GM20431 (cell line): ENCODE data around the gene RNF223.

Experiments used
- in situ Hi-C: fragments of 300-500 bp; cut with MseI, MboI; formaldehyde crosslinking; loops from one replicate; pipeline ENCODE4 v1.15.0; 2020; ENCODE audit warnings: low sequenced_read_pairs; ENCODE audit not compliant: unreplicated experiment

Gene RNF223

DNA sequence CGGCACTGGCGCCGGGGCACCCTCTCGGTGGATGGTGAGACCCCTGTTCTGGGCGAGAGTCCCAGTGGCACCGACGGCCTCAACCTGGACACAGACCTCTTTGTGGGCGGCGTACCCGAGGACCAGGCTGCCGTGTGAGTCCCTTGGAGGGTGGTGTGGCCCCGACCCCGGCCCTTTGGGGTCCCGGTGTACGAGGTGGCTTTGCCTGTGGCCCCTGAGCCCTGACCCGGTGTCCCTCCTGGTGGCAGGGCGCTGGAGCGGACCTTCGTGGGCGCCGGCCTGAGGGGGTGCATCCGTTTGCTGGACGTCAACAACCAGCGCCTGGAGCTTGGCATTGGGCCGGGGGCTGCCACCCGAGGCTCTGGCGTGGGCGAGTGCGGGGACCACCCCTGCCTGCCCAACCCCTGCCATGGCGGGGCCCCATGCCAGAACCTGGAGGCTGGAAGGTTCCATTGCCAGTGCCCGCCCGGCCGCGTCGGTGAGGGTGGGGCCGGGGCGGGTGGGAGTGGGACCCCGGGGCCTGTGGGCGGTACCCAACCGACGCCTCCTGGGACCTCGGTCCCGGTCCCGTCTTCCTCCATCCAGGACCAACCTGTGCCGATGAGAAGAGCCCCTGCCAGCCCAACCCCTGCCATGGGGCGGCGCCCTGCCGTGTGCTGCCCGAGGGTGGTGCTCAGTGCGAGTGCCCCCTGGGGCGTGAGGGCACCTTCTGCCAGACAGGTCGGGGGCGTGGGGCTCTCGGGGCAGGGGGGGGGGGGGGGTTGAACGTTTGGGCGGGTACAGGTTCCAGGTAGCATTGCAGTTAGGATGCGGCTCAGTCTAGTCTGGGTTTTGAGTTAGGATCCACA is 24.6 kb downstream of the RNF223 start:
- in situ Hi-C loops, result no loop called here

DNA sequence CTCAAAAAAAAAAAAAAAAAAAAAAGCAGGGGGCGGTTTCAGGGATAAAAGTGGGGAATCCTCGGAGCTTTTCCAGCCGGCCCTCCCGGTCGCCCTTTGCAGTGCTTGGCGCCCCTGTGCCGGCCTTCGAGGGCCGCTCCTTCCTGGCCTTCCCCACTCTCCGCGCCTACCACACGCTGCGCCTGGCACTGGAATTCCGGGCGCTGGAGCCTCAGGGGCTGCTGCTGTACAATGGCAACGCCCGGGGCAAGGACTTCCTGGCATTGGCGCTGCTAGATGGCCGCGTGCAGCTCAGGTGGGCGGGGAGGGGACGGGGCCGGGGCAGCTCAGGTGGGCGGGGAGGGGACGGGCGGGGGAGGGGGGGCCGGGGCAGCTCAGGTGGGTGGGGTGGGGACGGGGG is 25.3 kb downstream of the RNF223 start:
- in situ Hi-C loops, result no loop called here

DNA sequence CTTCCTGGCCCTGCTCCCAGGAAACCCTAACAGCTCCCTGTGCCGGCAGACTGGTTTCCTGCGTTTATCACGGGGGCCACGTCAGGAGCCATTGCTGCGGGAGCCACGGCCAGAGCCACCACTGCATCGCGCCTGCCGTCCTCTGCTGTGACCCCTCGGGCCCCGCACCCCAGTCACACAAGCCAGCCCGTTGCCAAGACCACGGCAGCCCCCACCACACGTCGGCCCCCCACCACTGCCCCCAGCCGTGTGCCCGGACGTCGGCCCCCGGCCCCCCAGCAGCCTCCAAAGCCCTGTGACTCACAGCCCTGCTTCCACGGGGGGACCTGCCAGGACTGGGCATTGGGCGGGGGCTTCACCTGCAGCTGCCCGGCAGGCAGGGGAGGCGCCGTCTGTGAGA is 26.1 kb downstream of the RNF223 start:
- in situ Hi-C loops, result no loop called here

DNA sequence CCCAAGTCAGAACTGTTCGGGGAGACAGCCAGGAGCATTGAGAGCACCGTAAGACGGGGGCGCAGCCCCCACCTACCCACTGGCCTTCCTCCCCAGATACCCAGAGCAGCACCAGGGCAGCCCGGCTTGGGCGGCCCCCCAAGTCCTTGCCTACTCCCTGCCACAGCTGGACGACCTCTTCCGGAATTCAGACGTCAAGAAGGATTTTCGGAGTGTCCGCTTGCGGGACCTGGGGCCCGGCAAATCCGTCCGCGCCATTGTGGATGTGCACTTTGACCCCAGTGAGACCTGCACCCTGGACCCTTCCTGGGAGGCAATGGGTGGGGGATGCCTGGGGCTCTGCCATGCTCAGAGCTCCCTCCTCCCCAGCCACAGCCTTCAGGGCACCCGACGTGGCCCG is 26.7 kb downstream of the RNF223 start:
- in situ Hi-C loops, result no loop called here

GRCh38 chr1:1046767-1047166 is 27.3 kb downstream of the RNF223 start:
- in situ Hi-C loops, result no loop called here

DNA sequence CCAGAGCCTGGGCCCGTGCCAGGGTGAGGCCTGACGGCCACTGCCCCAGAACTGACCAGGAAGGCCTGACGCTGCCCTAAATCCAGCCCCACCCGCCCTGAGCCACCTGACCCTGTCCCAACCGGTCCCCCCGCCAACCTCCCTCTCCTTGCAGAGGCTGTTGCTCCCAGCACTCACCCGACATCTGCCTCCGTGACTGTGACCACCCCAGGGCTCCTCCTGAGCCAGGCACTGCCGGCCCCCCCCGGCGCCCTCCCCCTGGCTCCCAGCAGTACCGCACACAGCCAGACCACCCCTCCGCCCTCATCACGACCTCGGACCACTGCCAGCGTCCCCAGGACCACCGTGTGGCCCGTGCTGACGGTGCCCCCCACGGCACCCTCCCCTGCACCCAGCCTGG is 27.9 kb downstream of the RNF223 start:
- in situ Hi-C loops, result no loop called here

GRCh38 chr1:1045129-1045528 is 29.0 kb downstream of the RNF223 start:
- in situ Hi-C loops, result no loop called here

DNA sequence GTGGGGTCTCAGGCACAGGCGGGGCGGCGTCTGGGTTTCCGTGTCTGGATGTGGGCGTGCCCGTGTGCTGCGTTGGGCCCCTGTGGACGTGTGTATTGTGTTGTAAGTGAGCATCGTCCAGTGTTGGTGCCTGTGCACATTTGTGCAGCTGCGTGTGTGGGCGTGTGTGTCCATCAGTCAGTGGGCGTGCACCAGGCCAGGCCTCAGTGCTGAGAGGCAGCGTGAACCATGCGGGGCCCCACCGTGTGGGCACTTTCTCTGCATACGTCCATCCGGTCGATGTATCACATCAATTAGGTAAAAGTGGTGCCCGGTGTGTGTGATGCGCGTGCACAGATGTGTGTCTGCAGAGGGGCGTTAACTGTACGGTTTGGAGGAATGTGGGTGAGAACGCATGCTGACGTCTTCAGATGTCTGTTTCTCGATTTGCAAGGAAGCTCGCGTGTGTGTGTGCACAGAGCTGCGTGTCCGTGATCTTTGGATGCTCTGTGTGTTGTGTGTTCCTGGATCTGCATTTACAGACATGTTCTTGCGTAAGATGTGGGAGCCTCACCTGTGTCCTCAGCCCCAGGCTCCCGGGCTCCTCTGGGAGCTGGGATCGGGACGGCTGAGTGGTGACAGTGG is 29.5 kb downstream of the RNF223 start:
- in situ Hi-C loops, result no loop called here

DNA sequence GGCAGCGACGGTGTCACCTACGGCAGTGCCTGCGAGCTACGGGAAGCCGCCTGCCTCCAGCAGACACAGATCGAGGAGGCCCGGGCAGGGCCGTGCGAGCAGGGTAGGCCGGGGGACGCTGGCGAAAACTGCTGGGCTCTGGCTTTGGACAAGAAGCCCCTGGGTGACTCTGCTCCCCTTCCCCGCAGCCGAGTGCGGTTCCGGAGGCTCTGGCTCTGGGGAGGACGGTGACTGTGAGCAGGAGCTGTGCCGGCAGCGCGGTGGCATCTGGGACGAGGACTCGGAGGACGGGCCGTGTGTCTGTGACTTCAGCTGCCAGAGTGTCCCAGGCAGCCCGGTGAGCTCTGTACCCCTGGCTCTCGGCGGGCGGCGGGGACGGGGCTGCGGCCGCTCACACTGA is 30.2 kb downstream of the RNF223 start:
- in situ Hi-C loops, result no loop called here

GRCh38 chr1:1043411-1043810 is 30.7 kb downstream of the RNF223 start:
- in situ Hi-C loops, result no loop called here

DNA sequence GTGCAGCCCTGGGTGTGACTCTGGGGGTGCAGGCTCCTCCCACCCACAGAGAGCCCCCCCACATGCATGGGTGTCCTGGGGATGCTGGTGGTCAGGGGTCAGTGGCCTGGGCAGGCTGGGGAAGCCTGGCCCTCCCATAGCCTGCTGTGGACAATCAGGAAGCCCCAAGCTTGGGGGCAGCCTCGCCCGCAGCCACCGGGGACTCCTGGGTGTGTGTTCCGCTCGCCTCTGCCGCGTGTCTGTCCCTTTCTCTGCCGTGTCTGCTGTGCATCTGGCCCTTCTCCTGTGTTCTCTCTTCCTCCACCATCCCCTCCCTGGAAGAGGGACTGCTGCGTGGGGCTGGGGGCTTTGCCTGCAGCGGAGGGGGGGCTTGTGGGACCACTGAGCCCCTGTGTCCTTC is 31.3 kb downstream of the RNF223 start:
- in situ Hi-C loops, result no loop called here

DNA sequence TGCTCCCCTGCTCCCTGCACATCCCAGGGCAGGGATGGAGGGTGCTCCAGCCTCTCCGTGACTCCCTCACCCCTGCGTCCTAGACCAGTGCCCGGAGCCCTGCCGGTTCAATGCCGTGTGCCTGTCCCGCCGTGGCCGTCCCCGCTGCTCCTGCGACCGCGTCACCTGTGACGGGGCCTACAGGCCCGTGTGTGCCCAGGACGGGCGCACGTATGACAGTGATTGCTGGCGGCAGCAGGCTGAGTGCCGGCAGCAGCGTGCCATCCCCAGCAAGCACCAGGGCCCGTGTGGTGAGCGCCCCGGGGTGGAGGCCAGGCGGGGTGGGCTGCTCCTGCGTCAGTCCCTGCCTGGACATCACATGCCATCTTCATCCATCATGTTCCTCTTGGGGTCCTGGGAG is 32.2 kb downstream of the RNF223 start:
- in situ Hi-C loops, result no loop called here

GRCh38 chr1:1041092-1041523 is 33.0 kb downstream of the RNF223 start:
- in situ Hi-C loops, result no loop called here

- in situ Hi-C loops, result no loop called here
Observed at GRCh38 chr1:1040004-1040991, 33.8 kb downstream of the RNF223 start.

- in situ Hi-C loops, result no loop called here
Observed at GRCh38 chr1:1039145-1039910, 34.8 kb downstream of the RNF223 start.

GRCh38 chr1:1038694-1039093 is 35.4 kb downstream of the RNF223 start:
- in situ Hi-C loops, result no loop called here

DNA sequence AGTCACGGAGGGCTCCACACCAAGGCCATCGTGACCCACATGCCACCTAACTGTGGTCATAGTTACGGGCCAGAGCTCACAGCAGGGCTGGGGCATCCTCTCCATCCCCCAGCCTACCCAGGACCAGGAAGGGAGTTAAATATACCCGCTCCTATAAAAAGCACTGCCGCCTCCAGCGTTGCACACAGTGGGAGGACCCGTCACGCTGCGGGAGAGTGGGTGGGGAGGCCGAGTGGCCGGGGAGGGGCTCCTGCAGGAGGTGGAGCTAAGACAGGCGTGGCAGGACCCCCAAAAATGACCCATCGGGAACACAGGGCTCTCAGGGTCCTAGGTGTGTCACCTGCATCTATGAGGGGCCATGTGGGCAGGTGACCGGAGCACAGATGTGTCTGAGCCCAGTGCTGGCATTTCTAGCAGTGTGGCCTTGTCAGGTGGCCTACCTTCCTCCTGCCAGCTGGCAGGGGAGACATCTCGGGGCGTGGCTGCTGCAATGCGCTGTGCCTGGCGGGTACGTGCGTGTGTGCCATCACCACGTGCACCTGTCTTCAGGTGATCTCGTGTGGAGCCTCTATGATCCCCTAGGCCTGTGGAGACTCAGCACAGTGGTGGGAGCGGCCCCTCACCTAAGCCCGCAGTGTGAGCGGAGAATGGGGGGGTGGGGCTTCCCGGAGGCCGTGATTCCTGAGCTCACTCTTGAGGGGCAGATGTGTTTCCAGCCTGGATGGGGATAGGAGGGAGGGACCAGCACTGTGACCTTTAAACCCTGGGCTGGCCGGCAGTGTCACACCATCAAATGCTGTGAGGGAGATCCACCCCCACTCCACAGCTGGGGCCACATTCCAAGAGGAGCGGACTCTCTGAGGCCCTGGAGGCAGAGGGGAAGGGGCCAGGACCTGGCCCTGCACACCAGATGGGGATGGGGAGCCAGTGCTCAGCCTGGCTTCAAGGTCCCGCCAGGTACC is 36.5 kb downstream of the RNF223 start:
- in situ Hi-C loops, result no loop called here

DNA sequence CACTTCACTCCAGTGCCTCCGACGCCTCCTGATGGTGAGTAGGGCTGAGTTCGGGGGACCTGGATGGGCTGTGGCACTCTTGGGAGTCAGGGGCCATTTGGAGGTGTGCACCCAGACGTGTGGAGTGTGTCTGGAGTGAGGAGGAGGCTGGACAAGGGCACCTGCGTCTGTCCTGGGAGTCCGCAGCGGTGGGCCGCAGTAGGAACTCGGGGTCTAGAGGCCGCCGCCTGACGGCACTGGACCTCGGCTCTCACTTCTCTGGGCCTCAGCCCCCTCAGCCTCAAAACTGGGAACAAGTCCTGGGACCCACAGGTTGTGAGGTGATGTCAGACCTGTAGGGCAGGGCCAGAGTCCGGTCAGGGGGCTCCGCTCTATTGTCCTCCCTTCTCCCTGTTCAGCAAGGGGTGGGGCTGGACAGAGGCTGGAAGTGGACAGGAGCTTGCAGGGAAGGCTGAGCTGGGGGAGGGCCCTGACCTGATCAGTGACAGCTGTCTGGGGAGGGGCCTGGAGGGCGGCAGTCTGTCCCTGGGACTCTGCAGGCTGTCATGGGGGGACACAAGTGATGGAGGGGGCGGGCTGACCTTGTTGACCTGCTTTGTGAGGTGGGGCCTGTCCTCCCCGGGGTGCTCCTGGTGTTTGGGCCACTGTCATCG is 38.7 kb downstream of the RNF223 start:
- in situ Hi-C loops, result no loop called here
